HG02885 (cell line): Measurements from ENCODE around the gene ADAMTS9.

Experiments used
- ATAC-seq: cut with Tn5 transposase; IDR thresholded peaks from one replicate; pipeline ENCODE4 v1.9.1; 2021; ENCODE audit warnings: mild to moderate bottlenecking; ENCODE audit not compliant: unreplicated experiment, poor library complexity

Gene ADAMTS9

GRCh38 chr3:64588380-64588779 lies 99.4 kb downstream of the ADAMTS9 start:
- ATAC-seq: no peak

- ATAC-seq: no peak
Observed at GRCh38 chr3:64586952-64587351, 100.8 kb downstream of the ADAMTS9 start.

GRCh38 chr3:64584179-64584578 lies 103.6 kb downstream of the ADAMTS9 start:
- ATAC-seq: no peak

- ATAC-seq: no peak
Observed at GRCh38 chr3:64578797-64579196, 109.0 kb downstream of the ADAMTS9 start.

GRCh38 chr3:64578062-64578770 lies 109.6 kb downstream of the ADAMTS9 start:
- no peak for ATAC-seq

GRCh38 chr3:64576211-64576775 lies 111.5 kb downstream of the ADAMTS9 start:
- ATAC-seq: no peak

- peak; percentile 93 for ATAC-seq
Observed at GRCh38 chr3:64575211-64575844, 112.5 kb downstream of the ADAMTS9 start.

- ATAC-seq: no peak
Observed at GRCh38 chr3:64574194-64574593, 113.6 kb downstream of the ADAMTS9 start.

- ATAC-seq: no peak
Observed at GRCh38 chr3:64571982-64572381, 115.8 kb downstream of the ADAMTS9 start.

GRCh38 chr3:64568895-64569517 lies 118.8 kb downstream of the ADAMTS9 start:
- ATAC-seq: no peak

- no peak for ATAC-seq
Observed at GRCh38 chr3:64566859-64567258, 120.9 kb downstream of the ADAMTS9 start.

GRCh38 chr3:64563751-64564150 lies 124.0 kb downstream of the ADAMTS9 start:
- ATAC-seq: no peak

- no peak for ATAC-seq
Observed at GRCh38 chr3:64561868-64562267, 125.9 kb downstream of the ADAMTS9 start.

GRCh38 chr3:64561325-64561843 lies 126.4 kb downstream of the ADAMTS9 start:
- no peak for ATAC-seq

- ATAC-seq: no peak
Observed at GRCh38 chr3:64560791-64561190, 127.0 kb downstream of the ADAMTS9 start.

- no peak for ATAC-seq
Observed at GRCh38 chr3:64559588-64559987, 128.2 kb downstream of the ADAMTS9 start.

- ATAC-seq: no peak
Observed at GRCh38 chr3:64556046-64556445, 131.8 kb downstream of the ADAMTS9 start.

- ATAC-seq: no peak
Observed at GRCh38 chr3:64555351-64555750, 132.4 kb downstream of the ADAMTS9 start.

GRCh38 chr3:64554096-64554920 lies 133.5 kb downstream of the ADAMTS9 start:
- ATAC-seq: no peak

- no peak for ATAC-seq
Observed at GRCh38 chr3:64552966-64553365, 134.8 kb downstream of the ADAMTS9 start.
